HG02973 (cell line): ENCODE measurements around the gene PDE6A.

Experiments used
- ATAC-seq: cut with Tn5 transposase; IDR thresholded peaks from one replicate; pipeline ENCODE4 v1.9.1; 2021; ENCODE audit warnings: moderate library complexity; ENCODE audit not compliant: unreplicated experiment

The PDE6A gene

GRCh38 chr5:149840226-149840825, 104.3 kb downstream of the PDE6A start:
- no peak for ATAC-seq

- no peak for ATAC-seq
Observed at GRCh38 chr5:149839761-149840160, 104.8 kb downstream of the PDE6A start.

GRCh38 chr5:149838881-149839739, 105.5 kb downstream of the PDE6A start:
- ATAC-seq = no peak

- no peak for ATAC-seq
Observed at GRCh38 chr5:149837680-149838269, 106.8 kb downstream of the PDE6A start.

- ATAC-seq = no peak
Observed at GRCh38 chr5:149836451-149837139, 108.0 kb downstream of the PDE6A start.

GRCh38 chr5:149834246-149834855, 110.2 kb downstream of the PDE6A start:
- no peak for ATAC-seq

- ATAC-seq = no peak
Observed at GRCh38 chr5:149833116-149833827, 111.3 kb downstream of the PDE6A start.

GRCh38 chr5:149832636-149833035, 112.0 kb downstream of the PDE6A start:
- no peak for ATAC-seq

- peak; percentile 63 for ATAC-seq
Observed at GRCh38 chr5:149831492-149831891, 113.1 kb downstream of the PDE6A start.

GRCh38 chr5:149830579-149830978, 114.0 kb downstream of the PDE6A start:
- no peak for ATAC-seq

GRCh38 chr5:149829954-149830353, 114.6 kb downstream of the PDE6A start:
- no peak for ATAC-seq

- peak; percentile 54 for ATAC-seq
Observed at GRCh38 chr5:149828161-149829011, 116.2 kb downstream of the PDE6A start.

GRCh38 chr5:149827546-149827945, 117.0 kb downstream of the PDE6A start:
- ATAC-seq = no peak

GRCh38 chr5:149827086-149827485, 117.5 kb downstream of the PDE6A start:
- no peak for ATAC-seq

GRCh38 chr5:149826574-149826973, 118.0 kb downstream of the PDE6A start:
- ATAC-seq = no peak

- ATAC-seq = no peak
Observed at GRCh38 chr5:149824846-149825245, 119.7 kb downstream of the PDE6A start.

GRCh38 chr5:149824120-149824519, 120.5 kb downstream of the PDE6A start:
- ATAC-seq = no peak

GRCh38 chr5:149823375-149823774, 121.2 kb downstream of the PDE6A start:
- ATAC-seq = no peak

- no peak for ATAC-seq
Observed at GRCh38 chr5:149822301-149822700, 122.3 kb downstream of the PDE6A start.
